Prostate gland (tissue), 2 donors: Measurements from ENCODE around the gene TRAF4. TPM values are rescaled to one million over a fixed set of nuclear protein-coding genes. Genes with fewer than 3 reads are reported as not detected.
"Not testable (repeated sequence)": the region's sequence is repeated elsewhere in the genome, so short reads cannot be mapped to it uniquely, and the experiment has no call there.

Experiments used
- DNase-seq: peaks from one replicate; pipeline ENCODE4 v3.0.0-alpha.2; 2019; ENCODE audit warnings: low spot score
- H3K27ac ChIP-seq, 2 donors: fragments of 200-600 bp; sonication (generic); 2 replicates each; pipeline ENCODE4 v1.5.1; 2017 to 2019
- H3K27me3 ChIP-seq: fragments of 200-600 bp; sonication (generic); replicated peaks from 2 replicates; pipeline ENCODE4 v1.5.1; 2019; ENCODE audit not compliant: insufficient read depth
- H3K36me3 ChIP-seq, 2 donors: fragments of 200-600 bp; sonication (generic); 1 replicate in 1 of 2; 2 replicates in 1 of 2; pipeline versions ENCODE4 v1.5.1 to v1.8.1; 2017 to 2019
- H3K4me1 ChIP-seq: fragments of 200-600 bp; sonication (generic); replicated peaks from 2 replicates; pipeline ENCODE4 v1.5.1; 2019
- H3K4me3 ChIP-seq, 2 donors: fragments of 200-600 bp; sonication (generic); 2 replicates each; pipeline ENCODE4 v1.5.1; 2017 to 2019
- H3K9me3 ChIP-seq: fragments of 200-600 bp; sonication (generic); 2 replicates; pipeline ENCODE4 v1.5.1; 2017
- POLR2A ChIP-seq: fragments of 450-650 bp; IDR thresholded peaks from one replicate; pipeline ENCODE4 v1.6.1; 2016; ENCODE audit warnings: antibody characterized with exemption, mild to moderate bottlenecking
- POLR2AphosphoS5 ChIP-seq: sonication (generic); formaldehyde crosslinking; IDR thresholded peaks from one replicate; pipeline ENCODE4 v1.6.1; 2017; ENCODE audit warnings: antibody characterized with exemption
- WGBS: methylation state at CpG from one replicate; pipeline ENCODE4 v1.1.5; 2018; 5-methylcytosine and 5-hydroxymethylcytosine counted together
- intact Hi-C: fragments of 100-400 bp; cut with DNase I; formaldehyde crosslinking; loops from one replicate; pipeline ENCODE4 v1.14.2; 2022
- small RNA-seq, 2 donors: library from RNA; depleted of rRNA; stranded (forward); fragments of <200 nt; gene quantifications; one replicate each; pipeline ENCODE3, GENCODE V24; 2016
- total RNA-seq, 2 donors: library from RNA; depleted of rRNA; stranded (reverse); fragments of >200 nt; gene quantifications; one replicate each; pipeline ENCODE4 v1.1.0, GENCODE V29; 2016
- TF ChIP-seq, protein P1 (sequence below), 4 experiments: fragments of 200-600 bp in 2 of 4; fragments of 450-650 bp in 2 of 4; sonication (generic) in 2 of 4; IDR thresholded peaks; 1 replicate in 3 of 4; 2 replicates in 1 of 4; pipeline ENCODE4 v1.5.1; 2016 to 2019; ENCODE audit warnings: antibody characterized with exemption in 4 of 4, mild to moderate bottlenecking in 2 of 4, moderate library complexity in 2 of 4

TRAF4 gene
- total RNA-seq, 2 donors from 2014 or later: 43.1 to 59.8 TPM

DNA sequence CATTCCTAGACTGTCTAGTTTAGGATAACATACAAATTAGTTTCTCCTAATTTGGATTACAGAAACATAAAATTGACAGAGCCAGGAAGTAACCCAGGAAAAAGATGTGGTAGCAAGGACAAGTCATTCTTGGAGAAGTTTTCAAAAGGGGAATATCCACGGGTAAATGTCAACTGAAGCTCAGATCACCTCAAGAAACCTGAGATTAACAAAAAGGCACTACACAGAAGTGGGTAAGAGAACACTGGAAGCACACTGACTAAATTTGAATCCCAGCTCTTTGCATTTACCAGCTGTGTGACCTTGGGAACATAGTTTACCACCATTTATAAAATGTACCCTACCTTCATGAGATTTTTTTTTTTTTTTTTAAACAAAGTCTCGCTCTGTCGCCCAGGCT, 39.4 kb downstream of the TRAF4 start:
- 78% methylated on average over 3 of the region's 3 CpGs for WGBS
- H3K9me3 ChIP-seq: no peaks in the 10 kb centered on the region
- no peak for DNase-seq
- H3K27ac ChIP-seq: no peak overlapping the region
- H3K36me3 ChIP-seq: no peaks in the 10 kb centered on the region
- no peak for TF ChIP-seq POLR2A
- no peak for TF ChIP-seq POLR2AphosphoS5
- TF ChIP-seq, protein P1, sequence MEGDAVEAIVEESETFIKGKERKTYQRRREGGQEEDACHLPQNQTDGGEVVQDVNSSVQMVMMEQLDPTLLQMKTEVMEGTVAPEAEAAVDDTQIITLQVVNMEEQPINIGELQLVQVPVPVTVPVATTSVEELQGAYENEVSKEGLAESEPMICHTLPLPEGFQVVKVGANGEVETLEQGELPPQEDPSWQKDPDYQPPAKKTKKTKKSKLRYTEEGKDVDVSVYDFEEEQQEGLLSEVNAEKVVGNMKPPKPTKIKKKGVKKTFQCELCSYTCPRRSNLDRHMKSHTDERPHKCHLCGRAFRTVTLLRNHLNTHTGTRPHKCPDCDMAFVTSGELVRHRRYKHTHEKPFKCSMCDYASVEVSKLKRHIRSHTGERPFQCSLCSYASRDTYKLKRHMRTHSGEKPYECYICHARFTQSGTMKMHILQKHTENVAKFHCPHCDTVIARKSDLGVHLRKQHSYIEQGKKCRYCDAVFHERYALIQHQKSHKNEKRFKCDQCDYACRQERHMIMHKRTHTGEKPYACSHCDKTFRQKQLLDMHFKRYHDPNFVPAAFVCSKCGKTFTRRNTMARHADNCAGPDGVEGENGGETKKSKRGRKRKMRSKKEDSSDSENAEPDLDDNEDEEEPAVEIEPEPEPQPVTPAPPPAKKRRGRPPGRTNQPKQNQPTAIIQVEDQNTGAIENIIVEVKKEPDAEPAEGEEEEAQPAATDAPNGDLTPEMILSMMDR (IDR thresholded peaks at IDR 0.05): no peak
- intact Hi-C loops: no loop called here
- H3K27me3 ChIP-seq: no peaks in the 10 kb centered on the region
- H3K4me3 ChIP-seq: no peak overlapping the region
- no peaks in the 10 kb centered on the region for H3K4me1 ChIP-seq

DNA sequence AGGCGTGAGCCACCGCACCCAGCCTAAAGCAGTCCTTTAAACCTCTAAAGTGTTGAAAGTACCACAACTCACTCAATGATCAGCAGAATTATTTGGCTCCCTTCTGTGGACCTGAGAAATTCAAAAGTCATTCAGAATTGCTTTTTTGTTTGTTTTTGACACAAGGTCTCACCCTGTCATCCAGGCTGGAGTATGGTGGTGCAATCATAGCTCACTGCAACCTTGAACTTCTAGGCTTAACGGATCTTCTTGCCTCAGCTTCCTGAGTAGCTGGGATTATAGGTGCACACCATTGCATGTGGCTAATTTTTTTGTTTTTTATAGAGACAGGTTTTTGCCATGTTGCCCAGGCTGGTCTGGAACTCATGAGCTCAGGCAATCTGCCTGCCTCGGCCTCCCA, 44.3 kb downstream of the TRAF4 start:
- Histone ChIP-seq H3K9me3 (no peaks in the 10 kb centered on the region), H3K4me3 (no peak overlapping the region), H3K36me3 (no peaks in the 10 kb centered on the region), H3K27ac (no peak overlapping the region), H3K27me3 (no peaks in the 10 kb centered on the region), H3K4me1 (no peaks in the 10 kb centered on the region)
- no peak for TF ChIP-seq POLR2A
- no peak for TF ChIP-seq POLR2AphosphoS5
- TF ChIP-seq, protein P1 (IDR thresholded peaks at IDR 0.05): no peak
- WGBS: 95% methylated on average over 4 of the region's 4 CpGs
- intact Hi-C loops: no loop called here
- no peak for DNase-seq

DNA sequence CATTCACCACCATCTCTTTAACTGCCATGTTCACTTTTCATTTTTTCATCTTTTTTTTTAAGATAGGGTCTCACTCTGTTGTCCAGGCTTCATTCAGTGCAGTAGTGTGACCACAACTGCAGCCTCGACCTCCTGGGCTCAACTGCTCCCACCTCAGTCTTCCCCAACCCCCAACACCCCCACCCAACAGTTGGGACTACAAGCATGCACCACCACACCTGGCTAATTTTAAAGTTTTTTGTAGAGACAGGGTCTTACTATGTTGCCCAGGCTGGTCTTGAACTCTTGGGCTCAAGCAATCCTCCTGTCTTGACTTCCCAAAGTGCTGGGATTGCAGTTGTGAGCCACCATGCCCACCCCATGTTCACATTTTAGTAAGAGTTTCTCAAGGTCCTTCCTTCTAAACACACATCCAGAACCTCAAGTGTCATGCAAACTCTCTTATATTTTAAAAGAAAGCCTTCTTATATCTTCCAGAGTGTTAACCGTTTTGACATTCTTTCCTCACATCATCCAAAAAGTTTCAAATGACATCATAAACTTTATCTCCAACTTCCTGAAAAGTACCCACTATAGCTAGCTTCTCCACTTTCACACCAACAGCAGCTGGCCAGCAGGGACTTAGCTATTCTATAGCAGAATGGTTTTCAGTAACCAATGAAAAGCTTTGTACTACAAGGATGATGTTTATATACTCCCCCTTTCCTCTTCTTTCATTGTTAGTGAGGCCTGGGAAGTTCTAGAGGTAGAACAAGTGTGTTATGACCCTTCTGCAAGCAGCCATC, 49.3 kb downstream of the TRAF4 start:
- H3K36me3 ChIP-seq: no peaks in the 10 kb centered on the region
- TF ChIP-seq, protein P1 (IDR thresholded peaks at IDR 0.05): no peak
- no peak for TF ChIP-seq POLR2A
- TF ChIP-seq POLR2AphosphoS5: no peak
- no peak overlapping the region for H3K27ac ChIP-seq
- no peaks in the 10 kb centered on the region for H3K4me1 ChIP-seq
- no peaks in the 10 kb centered on the region for H3K27me3 ChIP-seq
- no peaks in the 10 kb centered on the region for H3K9me3 ChIP-seq
- WGBS: 71% methylated on average over 2 of the region's 2 CpGs
- no peak for DNase-seq
- no peak overlapping the region for H3K4me3 ChIP-seq
- intact Hi-C loops: no loop called here

DNA sequence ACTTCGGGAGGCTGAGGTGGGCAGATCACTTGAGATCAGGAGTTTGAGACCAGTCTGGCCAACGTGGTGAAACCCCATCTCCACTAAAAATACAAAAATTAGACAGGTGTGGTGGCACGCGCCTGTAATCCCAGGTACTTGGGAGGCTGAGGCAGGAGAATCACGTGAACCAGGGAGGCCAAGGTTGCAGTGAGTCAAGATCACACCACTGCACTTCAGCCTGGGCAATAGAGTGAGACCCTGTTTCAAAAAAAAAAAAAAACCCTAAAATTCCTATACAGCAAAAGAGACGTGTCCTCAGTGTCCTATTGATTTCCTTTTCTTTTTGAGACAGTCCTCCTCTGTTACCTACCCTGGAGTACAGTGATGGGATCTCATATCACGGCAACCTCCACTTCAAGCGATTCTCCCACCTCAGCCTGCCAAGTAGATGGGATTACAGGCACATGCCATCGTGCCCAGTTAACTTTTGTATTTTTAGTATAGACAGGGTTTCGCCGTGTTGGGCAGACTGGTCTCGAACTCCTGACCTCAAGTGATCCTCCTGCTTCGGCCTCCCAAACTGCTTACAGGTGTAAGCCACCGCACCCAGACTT, 51.1 kb downstream of the TRAF4 start:
- H3K4me1 ChIP-seq, H3K36me3 ChIP-seq, H3K9me3 ChIP-seq, H3K4me3 ChIP-seq, DNase-seq, H3K27ac ChIP-seq, intact Hi-C loops, H3K27me3 ChIP-seq: not testable (repeated sequence)
- 96% methylated on average over 14 of the region's 14 CpGs for WGBS

DNA sequence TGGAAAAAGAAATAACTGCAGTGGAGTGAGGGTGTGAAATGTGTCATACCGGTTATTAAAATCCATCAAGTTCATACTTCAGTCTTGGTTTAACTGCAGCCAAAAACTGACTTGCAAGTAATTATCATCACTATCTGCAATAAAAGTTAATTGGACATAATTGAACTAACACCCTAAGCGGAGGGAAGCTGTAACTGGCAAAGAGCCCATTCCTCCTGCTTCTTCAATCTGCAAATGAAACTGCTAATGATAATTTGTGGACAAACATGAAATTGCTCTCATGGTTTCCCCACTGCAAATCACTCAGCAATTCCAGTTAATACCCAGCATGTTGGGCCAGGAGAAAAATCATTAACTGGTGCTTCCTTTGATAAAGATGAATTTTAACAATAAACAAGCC, 52.3 kb downstream of the TRAF4 start:
- Histone ChIP-seq H3K4me1 (no peaks in the 10 kb centered on the region), H3K4me3 (no peak overlapping the region), H3K27me3 (no peaks in the 10 kb centered on the region), H3K27ac (no peak overlapping the region), H3K9me3 (no peaks in the 10 kb centered on the region), H3K36me3 (no peaks in the 10 kb centered on the region)
- DNase-seq: no peak
- WGBS: 87% methylated on average over 2 of the region's 2 CpGs
- TF ChIP-seq, protein P1 (IDR thresholded peaks at IDR 0.05): no peak
- no peak for TF ChIP-seq POLR2AphosphoS5
- TF ChIP-seq POLR2A: no peak
- intact Hi-C loops: no loop called here

Small RNA genes lying within 50 kb of the gene (small RNA-seq; reads per million reads assigned to genes)
- 0 reads per million in 2 donors for gene SNORD42A
- 0 reads per million in 2 donors for gene SNORD42B
- 0 reads per million in 2 donors for gene SNORD4A
- gene SNORD4B: 0 reads per million in 2 donors

Other genes starting within 250 kb of the TRAF4 start
- 1 to 10 TPM in 1 of 2 donors, under 1 TPM in 1; 0.64 to 1.2 TPM for gene FOXN1, start 237.7 kb upstream of the TRAF4 start, total RNA-seq
- 100 to 1,000 TPM in 1 of 2 donors, 10 to 100 TPM in 1; 51.1 to 154 TPM for gene UNC119, start 191.4 kb upstream of the TRAF4 start, total RNA-seq
- gene PIGS, start 172.5 kb upstream of the TRAF4 start, total RNA-seq: 100 to 1,000 TPM in 1 of 2 donors, 10 to 100 TPM in 1; 68.7 to 131 TPM
- gene ALDOC, start 167.1 kb upstream of the TRAF4 start, total RNA-seq: 10 to 100 TPM; 49.5 to 55.0 TPM
- 10 to 100 TPM in 1 of 2 donors, 1 to 10 TPM in 1; 4.6 to 17.3 TPM for gene SPAG5, start 145.0 kb upstream of the TRAF4 start, total RNA-seq
- gene RSKR, start 129.8 kb upstream of the TRAF4 start, total RNA-seq: 10 to 100 TPM in 1 of 2 donors, 1 to 10 TPM in 1; 5.0 to 32.1 TPM
- gene BLTP2, start 98.9 kb upstream of the TRAF4 start, total RNA-seq: 10 to 100 TPM; 42.2 to 94.2 TPM
- 10 to 100 TPM; 53.3 to 80.1 TPM for gene SDF2, start 82.1 kb upstream of the TRAF4 start, total RNA-seq
- 100 to 1,000 TPM in 1 of 2 donors, 10 to 100 TPM in 1; 52.7 to 138 TPM for gene SUPT6H, start 81.8 kb upstream of the TRAF4 start, total RNA-seq
- gene PROCA1, start 32.1 kb upstream of the TRAF4 start, total RNA-seq: 1 to 10 TPM; 1.9 to 9.4 TPM
- gene RAB34, start 26.1 kb upstream of the TRAF4 start, total RNA-seq: 100 to 1,000 TPM; 165 to 181 TPM
- 100 to 1,000 TPM; 417 to 657 TPM for gene RPL23A, start 24.0 kb upstream of the TRAF4 start, total RNA-seq
- gene TLCD1, start 17.8 kb upstream of the TRAF4 start, total RNA-seq: 10 to 100 TPM in 1 of 2 donors, 1 to 10 TPM in 1; 5.3 to 19.6 TPM
- gene NEK8, start 15.2 kb upstream of the TRAF4 start, total RNA-seq: 10 to 100 TPM in 1 of 2 donors, 1 to 10 TPM in 1; 5.1 to 13.2 TPM
- gene FAM222B, start 98.8 kb downstream of the TRAF4 start, total RNA-seq: 10 to 100 TPM; 14.9 to 48.9 TPM
- 10 to 100 TPM; 49.9 to 70.8 TPM for gene ERAL1, start 111.0 kb downstream of the TRAF4 start, total RNA-seq
- gene FLOT2, start 153.7 kb downstream of the TRAF4 start, total RNA-seq: 100 to 1,000 TPM in 1 of 2 donors, 10 to 100 TPM in 1; 82.9 to 121 TPM
- 10 to 100 TPM; 36.8 to 61.3 TPM for gene DHRS13, start 159.1 kb downstream of the TRAF4 start, total RNA-seq
- gene PHF12, start 207.5 kb downstream of the TRAF4 start, total RNA-seq: 100 to 1,000 TPM in 1 of 2 donors, 10 to 100 TPM in 1; 74.9 to 112 TPM